ENCODE data around the gene KRT27.

The KRT27 gene

DNA sequence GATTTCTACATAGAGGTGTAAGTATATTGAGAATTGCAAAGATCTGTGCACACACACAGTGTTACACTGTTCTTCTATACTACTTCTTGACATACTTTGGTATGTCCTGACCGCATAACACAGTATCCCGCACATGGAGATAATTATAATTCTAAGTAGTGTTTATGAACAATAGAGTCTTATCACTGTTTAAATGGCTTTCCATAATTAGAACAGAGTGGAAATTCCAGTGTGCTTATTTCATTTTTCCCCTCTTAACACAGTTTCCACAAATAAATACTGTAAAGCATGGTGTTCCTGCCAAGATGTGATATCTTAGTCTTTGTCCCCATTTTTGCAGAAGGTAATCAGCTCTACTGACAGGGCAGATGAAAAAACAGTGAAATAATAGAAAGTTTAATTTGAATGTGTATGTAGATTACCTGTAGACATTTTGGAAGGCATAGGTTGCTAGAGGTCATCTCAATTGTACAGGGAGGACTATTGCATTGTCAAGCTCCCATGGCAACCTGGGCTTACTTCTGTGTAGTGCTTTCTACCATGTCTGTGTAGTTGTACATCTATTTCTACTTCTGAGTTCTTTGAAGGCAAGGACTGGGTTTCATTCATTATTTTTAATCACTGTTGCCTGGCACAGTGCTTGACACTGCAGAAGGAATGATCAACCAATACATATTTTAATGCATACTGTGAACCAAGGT, 27.5 kb upstream of the KRT27 start:
- DNase-seq (ENCODE audit: low read depth), result no peak

DNA sequence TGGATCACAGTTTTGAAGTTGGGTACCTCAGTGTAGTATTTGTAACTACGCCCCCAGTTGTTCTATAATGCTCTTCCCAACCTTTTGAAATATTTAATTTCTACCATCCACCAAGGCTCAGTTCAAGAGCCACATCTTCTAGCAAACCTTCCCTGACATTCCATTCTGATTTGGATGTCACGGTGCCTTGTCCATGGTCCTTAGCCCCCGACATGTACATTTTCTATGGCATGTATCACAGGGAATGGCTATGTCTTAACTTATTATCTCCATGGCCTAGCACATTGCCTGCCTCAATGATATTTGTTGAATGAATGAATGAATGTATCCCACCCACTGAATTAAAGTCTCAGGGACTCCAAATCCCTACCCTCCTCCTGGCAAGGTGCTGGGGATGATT, 23.8 kb upstream of the KRT27 start:
- DNase-seq (ENCODE audit: low read depth), result no peak

DNA sequence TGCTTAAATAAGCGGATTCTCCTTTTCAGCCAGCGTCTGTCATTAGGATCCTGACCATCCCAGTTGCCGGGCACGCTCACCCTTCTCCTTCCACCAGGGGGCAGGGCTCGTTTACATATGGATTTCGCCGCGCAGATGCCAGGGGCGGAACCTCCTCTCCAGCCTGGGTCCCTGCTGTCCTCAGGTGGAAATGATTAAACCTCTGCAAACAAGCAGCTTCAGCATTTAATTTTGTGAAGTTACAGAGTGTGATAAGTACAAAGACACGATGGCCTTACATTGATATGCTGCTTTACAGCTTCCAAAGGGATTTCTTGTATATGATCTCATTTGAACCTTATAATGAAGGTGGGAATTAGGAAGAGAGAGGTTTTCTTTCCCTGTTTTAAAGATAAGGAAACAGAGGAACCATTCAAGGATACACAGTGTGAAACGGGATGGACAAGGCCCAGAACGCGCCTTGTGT, 21.3 kb upstream of the KRT27 start:
- DNase-seq (ENCODE audit: low read depth), result peak; percentile 50

- DNase-seq (ENCODE audit: low read depth), result no peak
These were observed 18.8 kb upstream of the KRT27 start for GRCh38 chr17:40801157-40801556.

DNA sequence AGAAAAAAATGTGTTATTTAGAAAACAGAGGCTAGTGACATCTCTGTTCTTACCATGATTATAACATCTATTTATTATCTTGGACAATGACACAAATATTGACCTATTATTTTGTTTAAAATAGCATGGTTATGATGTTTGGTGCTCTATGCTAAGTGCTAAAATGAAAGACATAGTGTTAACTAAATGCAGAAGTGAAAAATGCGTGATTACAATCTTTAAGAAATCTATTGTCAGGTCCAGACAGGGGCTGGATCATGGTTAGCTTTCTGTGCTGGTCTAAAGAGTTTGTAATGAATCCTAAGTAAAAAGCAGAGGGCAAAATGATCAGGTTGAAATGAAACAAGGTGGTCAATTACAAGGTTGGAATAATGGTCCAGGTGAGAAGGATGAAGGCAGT, 18.0 kb upstream of the KRT27 start:
- no peak for DNase-seq (ENCODE audit: low read depth)

DNA sequence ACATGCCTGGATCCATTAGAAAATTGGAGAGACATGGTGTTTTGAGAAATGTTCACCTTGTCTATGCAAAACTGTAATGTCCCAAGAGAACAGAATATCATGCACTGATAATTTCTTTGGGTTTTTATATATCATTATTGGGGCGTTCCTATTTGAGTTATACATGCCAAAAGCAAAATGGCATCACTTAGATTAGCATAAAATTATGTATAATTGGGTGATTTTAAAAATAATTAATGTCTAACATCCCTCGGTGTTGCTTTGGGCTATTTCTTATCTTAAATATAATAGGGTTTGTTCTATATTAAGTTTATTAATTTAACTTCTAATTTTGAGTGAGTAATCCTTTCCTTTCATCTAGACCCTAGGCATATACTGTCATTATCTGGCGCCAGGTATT, 17.5 kb upstream of the KRT27 start, which contains the start of gene KRT28:
Gene KRT28, minus strand, starts transcription at position 101 of the 400 bp plus-strand sequence. Its CDS starts 66 bp downstream, at position 35.
- no peak for DNase-seq (ENCODE audit: low read depth)

DNA sequence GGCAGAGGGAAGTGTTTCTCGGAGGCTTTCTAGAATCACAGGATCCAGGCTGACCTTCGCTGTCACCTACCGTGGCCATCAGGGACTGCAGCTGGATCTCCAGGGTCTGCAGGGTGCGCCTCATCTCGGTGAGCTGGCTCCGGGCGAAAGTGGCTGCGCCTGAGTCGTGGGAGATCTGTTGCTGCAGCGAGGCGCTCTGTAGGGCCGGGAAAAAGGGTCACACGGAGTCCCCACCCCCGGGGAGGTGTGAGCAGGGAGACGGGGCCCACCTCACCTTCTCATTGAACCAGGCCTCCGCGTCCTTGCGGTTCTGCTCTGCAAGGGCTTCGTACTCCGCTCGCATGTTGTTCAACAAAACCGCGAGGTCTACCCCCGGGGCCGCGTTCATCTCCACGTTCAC, 14.5 kb upstream of the KRT27 start:
- DNase-seq (ENCODE audit: low read depth), result no peak

DNA sequence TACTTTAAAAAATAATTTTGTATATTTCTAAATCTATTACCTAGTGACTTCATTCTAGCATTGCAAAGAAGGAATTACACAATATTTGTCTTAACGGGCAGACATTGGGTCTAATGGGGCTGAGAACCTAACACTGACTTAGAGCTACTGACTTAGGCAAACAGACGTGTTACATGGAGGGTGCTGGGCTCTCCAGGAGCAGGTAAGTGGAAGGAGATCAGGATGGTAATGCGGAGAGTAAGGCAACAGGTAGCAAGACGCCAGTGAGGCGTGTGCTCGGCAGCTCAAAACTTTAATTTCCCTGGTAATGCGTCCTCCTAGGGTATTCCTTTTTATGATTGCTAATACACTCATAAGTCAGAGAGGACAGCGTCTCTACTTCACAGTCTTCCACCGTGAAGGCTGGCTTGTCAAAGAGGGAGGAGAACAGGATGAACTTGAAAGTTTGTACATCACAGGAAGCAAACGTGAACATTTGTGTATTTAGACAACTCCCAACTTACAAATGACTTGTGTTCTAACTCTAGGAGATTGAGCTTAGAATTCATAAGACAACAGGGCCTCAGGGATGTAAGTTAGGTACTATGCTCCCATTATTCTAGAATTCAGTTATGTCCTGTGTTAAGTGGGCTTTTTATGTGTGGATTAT, 12.8 kb upstream of the KRT27 start:
- DNase-seq (ENCODE audit: low read depth), result no peak

DNA sequence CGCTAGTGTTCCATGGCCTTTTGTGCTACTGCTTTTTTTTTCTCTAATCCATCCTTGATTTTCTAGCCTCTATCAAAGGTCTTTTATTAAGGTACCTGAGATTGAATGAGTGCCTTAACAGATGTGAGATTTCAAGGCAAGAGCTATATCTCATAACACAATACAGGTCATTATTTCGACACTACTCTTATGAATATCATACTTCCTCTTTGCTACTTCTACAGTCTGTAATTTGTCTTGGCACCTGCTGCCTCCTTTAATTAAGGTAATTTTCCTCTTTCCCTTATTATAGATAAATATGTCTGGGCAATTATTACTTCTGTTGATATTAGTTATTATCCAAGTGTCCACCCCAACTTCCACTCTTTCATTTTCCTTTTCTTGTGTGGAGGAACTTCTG, 12.1 kb upstream of the KRT27 start:
- no peak for DNase-seq (ENCODE audit: low read depth)

DNA sequence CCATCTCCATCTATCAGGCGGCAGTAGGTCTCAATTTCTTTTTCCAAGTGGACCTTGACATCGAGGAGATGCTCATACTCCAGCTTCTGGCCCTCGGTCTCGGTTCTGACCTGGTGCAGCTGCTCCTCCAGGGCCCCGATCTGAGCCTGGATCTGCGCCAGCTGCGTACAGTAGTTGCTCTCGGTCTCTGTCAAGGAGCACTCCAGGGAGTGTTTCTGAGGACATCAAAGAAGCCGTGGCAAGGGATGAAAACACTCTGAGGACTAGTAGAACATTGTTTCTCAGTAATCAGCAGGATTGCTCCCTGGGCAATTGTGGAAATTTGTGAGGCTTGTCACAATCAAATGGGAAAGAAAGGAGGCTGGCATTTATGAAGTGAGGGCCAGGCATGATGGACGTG, 11.5 kb upstream of the KRT27 start:
- DNase-seq (ENCODE audit: low read depth), result no peak

DNA sequence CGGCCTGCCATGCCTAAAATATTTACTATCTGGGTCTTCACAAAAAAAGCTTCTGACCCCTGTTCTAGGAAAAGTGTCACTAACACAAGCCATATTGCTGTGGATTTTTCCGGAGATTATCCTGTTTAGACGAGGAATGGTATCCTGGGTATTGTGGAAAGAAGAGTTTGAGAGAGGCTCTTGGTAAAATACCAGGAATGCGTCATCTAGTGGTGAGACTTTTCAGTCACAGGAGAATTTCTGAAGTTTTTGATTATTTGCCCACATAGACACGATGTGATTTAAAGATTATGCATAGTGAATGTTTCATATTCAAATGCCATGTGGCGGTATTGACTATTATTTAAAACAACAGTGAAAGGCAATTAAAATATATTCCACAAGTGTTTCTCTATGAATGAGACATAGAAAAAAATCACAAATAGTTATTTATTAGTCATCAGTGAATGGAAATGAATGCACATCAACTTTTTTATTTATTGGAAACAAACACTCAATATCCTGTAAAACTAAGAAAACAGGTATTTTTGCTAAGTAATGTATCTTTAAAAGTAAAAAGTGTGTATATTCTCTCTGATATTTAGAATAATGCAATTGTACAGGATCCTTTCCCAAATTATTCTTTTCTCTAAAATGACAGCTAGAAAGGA, 9.6 kb upstream of the KRT27 start:
- DNase-seq (ENCODE audit: low read depth), result no peak

- no peak for DNase-seq (ENCODE audit: low read depth)
These were observed 8.8 kb upstream of the KRT27 start for GRCh38 chr17:40791111-40791510.

DNA sequence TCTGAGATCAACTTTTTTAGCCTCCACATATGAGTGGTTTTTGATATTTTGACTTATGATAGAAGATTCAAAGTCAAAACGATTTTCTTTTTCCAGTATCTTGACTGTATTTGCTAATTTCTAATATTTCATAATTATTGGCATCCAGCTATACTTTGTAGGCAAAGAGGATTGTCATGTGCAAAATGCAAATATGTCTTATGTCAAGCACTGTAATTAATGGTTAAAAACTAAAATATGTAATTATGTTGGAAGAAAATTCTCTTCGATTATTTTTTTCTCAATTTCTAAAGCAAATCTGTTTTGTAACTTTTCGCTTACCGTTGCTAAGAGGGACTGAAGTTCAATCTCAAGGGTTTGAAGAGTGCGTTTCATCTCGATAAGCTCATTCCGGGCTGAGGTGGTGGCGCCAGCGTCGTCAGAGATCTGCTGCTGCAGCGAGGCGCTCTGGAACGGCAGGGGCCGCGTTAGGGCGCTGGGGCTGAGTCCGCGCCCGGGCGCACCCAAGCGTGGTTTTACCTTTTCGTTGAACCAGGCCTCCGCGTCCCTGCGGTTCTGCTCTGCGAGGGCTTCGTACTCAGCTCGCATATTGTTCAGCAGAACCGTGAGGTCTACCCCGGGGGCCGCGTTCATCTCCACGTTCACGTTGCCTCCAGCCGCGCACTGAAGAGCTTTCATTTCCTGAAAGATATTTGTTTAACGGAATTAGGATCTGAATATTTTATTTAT, 3.0 kb downstream of the KRT27 start:
- DNase-seq (ENCODE audit: low read depth), result no peak

- no peak for DNase-seq (ENCODE audit: low read depth)
These were observed 3.9 kb downstream of the KRT27 start for GRCh38 chr17:40778461-40778860.

GRCh38 chr17:40777971-40778370, 4.4 kb downstream of the KRT27 start:
- no peak for DNase-seq (ENCODE audit: low read depth)

DNA sequence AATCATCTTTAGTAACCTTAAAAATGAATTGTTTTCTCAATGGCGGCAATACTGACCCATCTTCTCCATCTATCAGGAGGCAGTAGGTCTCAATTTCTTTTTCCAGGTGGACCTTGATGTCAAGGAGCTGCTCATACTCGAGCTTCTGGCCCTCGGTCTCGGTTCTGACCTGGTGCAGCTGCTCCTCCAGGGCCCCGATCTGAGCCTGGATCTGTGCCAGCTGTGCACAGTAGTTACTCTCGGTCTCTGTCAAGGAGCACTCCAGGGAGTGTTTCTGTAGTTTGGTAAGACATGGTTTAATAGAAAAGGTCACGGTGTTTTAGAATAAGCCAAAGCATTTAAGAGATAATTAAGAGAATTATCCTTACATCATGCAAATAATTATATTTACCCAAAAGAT, 4.9 kb downstream of the KRT27 start:
- DNase-seq (ENCODE audit: low read depth), result no peak

DNA sequence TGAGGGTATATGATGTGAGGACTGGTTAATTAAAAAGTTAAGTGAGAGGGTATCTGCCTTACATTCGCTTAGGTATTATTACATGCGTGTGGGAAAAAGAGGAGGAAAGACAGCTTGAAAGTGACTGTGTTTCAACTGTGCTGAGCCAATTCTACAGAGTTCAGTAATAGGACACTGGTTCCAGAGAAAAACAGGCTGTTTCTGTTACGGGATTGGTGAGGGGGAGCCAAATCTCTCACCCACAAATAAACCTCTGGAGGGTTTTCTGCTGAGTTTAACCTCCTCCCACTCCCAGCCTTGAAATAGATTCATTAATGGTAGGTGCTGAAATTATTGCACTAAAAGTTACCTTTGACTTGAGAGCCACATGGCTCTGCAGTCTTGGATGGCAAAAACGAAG, 6.4 kb downstream of the KRT27 start:
- DNase-seq (ENCODE audit: low read depth), result no peak

- DNase-seq (ENCODE audit: low read depth), result no peak
These were observed 10.2 kb downstream of the KRT27 start, which contains the start of gene KRT26 for GRCh38 chr17:40772101-40772500. KRT26 (minus strand) TSS chr17:40772201; CDS start chr17:40772113, 88 bp downstream.

GRCh38 chr17:40765657-40766056, 16.7 kb downstream of the KRT27 start:
- DNase-seq (ENCODE audit: low read depth), result no peak

DNA sequence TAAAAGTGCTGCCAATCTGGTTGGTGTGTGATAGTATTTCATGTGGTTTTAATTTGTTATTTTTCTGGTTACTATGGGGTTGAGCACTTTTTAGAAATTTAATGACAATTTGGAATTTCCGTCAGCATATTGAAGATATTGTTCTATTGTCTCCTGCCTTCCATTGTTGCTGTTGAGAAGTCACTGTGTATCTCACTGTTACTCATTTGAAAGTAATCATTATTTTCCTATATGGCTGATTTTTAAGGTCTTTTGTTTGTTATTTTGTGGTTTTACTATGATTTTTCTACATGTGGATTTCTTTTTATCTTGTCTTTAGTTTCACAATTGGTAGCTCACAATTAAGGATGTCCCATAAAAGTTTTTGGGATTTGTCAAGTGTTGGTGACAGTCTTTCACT, 18.6 kb downstream of the KRT27 start:
- no peak for DNase-seq (ENCODE audit: low read depth)

DNA sequence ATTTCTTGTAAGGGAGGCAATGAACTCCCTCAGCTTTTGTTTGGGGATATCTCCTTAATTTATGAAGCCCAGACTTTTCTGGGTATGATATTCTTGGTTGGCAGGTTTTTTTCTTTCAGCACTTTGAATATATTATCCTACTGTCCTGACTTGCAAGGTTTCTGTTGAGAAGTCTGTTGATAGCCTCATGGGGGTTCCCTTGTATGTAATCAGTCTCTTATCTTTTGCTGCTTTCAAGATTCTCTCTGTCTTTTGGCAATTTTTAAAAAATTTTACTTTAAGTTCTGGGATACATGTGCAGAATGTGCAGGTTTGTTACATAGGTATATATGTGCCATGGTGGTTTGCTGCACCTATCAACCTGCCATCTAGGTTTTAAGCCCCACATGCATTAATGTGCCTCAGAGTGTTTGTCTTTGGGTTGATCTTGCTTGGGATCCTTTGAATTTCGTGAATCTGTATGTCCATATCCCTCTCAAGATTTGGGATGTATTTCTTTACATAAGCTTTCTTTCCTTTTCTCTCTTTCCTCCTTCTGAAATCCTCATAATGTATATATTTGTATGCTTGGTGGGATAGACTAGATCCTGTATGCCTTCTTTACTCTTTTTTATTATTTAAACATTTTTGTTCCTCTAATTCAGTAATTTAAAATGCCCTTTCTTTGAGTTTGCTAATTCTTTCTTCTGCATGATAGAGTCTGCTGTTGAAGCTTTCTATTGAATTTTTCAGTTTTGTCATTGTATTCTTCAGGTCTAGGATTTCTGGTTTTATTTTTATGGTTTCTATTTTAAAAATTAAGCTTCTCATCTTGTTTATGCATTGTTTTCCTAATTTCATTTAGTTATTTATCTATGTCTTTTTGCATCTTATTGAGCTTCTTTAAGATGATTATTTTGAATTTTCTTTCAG, 22.0 kb downstream of the KRT27 start:
- no peak for DNase-seq (ENCODE audit: low read depth)
